ENCODE results near the gene FAM81A.
"Not testable (repeated sequence)": the region's sequence is repeated elsewhere in the genome, so short reads cannot be mapped to it uniquely, and the experiment has no call there.

The FAM81A gene

DNA sequence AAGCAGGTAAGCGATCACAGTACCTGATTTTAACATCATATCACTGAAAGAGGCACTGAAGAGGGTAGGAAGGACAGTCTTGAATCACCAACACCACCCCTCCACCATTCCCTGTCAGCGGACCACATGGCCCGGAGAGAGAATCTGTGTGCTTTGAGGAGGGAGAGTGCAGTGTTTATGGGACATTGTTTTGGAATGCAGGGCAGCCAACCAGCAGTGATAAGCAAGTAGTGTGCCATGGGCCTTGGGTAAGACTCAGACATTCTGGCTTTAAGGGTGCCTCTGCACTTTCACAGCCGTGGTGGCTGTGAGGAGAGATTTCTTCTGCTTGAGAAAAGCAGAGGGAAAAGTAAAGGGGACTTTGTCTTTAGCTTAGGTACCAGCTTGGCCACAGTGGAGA, 46.4 kb downstream of the FAM81A start:
- DNase-seq (ENCODE audit: low read depth, low spot score) = no peak

DNA sequence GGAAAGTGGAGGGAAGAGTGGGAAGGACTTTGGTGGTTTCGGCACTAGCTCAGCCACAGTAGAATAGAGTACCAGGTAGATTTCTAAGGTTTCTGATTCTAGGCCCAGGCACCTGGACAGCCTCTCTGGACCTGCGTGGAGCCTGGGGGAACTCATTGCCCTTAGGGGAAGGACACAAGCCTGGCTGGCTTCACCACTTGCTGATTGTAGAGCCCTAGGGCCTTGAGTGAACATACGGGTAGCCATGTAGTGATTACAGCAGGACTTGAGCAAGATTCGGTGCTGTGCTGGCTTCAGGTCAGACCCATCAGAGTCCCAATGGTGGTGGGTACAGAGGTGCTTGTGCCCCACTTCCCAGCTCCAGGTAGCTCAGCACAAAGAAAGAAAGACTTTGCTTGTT, 47.0 kb downstream of the FAM81A start:
- no peak for DNase-seq (ENCODE audit: low read depth, low spot score)

DNA sequence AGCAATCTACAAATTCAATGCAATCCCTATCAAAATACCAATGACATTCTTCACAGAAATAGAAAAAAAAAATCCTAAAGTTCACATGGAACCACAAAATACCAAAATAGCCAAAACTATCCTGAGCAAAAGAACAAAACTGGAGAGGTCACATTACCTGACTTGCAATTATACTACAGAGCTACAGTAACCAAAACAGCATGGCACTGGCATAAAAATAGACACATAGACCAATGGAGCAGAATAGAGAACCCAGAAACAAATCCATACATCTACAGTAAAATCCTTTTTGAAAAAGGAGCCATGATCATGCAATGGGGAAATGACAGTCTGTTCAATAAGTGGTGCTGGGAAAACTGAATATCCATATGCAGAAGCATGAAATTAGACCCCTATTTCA, 51.5 kb downstream of the FAM81A start:
- not testable (repeated sequence) for DNase-seq (ENCODE audit: low read depth, low spot score)

- DNase-seq (ENCODE audit: low read depth, low spot score) = peak; percentile 20
These were observed 53.1 kb downstream of the FAM81A start for GRCh38 chr15:59491062-59491461.

GRCh38 chr15:59492389-59493377, 54.7 kb downstream of the FAM81A start:
- peak; percentile 87 for DNase-seq (ENCODE audit: low read depth, low spot score)

DNA sequence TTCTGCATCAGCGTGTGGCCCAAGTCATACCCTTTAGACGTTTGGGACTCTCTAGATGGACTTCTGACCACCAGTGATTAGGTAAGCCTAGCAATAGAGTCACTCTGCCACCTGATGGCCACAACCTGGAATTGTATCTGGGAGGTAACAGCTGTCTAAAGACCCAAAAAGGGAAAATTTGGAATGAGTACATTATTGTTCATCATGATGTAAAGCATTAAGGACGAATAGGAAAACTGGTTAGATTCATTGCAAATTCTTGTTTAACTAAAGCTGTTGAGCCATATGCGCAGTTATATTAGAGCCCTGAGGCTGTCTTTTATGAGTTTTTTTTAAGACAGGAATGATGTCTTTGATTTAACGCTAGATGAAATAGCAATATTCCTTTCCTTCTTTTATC, 63.6 kb downstream of the FAM81A start:
- peak; percentile 67 for DNase-seq (ENCODE audit: low read depth, low spot score)

DNA sequence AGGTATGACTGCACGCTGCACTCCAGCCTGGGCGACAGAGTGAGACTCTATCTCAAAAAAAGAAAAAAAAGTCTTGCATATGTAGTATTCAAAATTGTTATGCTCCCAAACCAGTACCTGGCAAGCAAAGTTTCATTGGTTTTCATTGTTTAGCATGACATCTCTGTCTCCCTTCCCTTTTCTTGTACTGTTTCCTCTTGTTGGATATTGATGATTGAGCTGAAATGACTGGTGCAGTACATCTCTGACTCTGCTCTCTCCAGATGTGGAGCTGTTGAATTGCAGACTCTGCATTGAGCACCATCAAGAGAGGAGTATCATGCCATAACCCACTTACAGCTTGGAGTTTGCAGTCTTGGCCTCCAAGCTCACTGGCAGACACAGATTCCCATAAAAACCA, 77.2 kb downstream of the FAM81A start:
- DNase-seq (ENCODE audit: low read depth, low spot score) = no peak

DNA sequence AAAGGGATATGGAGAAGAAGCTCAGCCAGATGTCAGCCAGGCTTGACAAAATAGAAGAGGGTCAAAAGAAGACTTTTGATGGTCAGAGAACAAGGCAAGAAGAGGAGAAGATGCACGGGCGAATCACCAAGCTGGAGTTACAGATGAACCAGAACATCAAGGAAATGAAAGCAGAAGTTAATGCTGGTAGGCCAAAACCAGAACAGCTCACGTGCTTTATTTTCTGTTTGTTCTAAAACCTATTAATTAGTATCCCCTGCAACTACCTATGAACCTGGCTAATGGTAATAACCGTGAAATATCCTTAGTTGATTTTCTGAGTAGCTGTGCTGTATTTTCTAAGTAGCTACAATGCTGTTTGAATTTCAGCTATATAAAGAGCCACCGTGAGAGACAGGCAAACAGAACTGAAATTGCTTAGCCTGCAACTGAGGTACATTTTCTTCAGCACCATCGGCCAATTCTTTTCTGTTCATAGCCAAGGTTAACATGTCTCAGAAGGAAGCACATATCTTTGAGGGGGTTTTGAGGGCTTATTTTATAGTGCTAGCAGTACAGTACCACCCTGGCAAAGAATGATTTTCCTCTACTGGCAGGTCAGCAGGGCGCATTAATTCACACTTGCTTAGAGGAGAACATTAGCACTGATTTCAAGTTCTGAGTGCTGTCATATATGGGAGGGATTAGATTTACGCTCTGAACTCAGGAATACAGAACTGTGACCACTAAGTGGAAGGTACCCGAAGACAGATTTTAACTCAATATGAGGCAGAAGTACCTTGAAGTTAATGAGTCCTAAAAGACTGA, 78.9 kb downstream of the FAM81A start:
- DNase-seq (ENCODE audit: low read depth, low spot score) = no peak

DNA sequence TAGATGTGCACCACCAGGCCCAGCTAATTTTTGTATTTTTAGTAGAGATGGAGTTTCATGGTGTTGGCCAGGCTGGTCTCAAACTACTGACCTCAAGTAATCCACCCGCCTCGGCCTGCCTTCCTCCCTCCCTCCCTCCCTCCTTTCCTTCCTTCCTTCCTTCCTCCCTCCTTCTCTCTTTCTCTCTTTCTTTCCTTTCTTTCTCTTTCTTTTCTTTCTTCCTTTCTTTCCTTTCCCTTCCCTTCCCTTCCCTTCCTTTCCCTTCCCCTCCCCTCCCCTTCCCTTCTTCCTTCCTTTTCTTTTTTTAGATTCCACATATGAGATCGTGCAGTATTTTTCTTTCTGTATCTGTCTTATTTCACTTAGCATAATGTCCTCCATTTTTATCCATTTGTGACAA, 81.3 kb downstream of the FAM81A start:
- no peak for DNase-seq (ENCODE audit: low read depth, low spot score)

GRCh38 chr15:59521443-59521842, 83.5 kb downstream of the FAM81A start:
- no peak for DNase-seq (ENCODE audit: low read depth, low spot score)

- no peak for DNase-seq (ENCODE audit: low read depth, low spot score)
These were observed 85.0 kb downstream of the FAM81A start for GRCh38 chr15:59522988-59523461.

GRCh38 chr15:59523702-59524101, 85.7 kb downstream of the FAM81A start:
- DNase-seq (ENCODE audit: low read depth, low spot score) = no peak

GRCh38 chr15:59524331-59524731, 86.3 kb downstream of the FAM81A start:
- DNase-seq (ENCODE audit: low read depth, low spot score) = no peak

GRCh38 chr15:59526466-59526865, 88.5 kb downstream of the FAM81A start:
- DNase-seq (ENCODE audit: low read depth, low spot score) = not testable (repeated sequence)

DNA sequence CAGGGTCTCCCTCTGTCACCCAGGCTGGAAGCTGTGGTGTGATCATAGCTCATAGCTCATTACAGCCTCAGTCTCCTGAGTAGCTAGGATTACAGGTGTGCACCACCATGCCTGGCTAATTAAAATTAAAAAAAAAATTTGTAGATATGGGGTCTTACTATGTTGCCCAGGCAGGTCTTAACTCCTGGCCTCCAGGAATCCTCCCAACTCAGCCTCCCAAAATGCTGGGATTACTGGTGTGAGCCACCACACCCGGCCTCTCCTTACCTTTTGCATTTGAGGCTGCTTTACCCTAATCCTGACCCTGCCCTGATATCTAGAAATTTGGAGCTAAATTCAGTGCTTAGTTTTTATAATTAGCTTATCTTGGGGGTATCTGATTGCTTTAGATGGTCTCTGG, 90.4 kb downstream of the FAM81A start:
- DNase-seq (ENCODE audit: low read depth, low spot score) = no peak

- DNase-seq (ENCODE audit: low read depth, low spot score) = peak; percentile 93
These were observed 91.0 kb downstream of the FAM81A start for GRCh38 chr15:59528961-59529402.

DNA sequence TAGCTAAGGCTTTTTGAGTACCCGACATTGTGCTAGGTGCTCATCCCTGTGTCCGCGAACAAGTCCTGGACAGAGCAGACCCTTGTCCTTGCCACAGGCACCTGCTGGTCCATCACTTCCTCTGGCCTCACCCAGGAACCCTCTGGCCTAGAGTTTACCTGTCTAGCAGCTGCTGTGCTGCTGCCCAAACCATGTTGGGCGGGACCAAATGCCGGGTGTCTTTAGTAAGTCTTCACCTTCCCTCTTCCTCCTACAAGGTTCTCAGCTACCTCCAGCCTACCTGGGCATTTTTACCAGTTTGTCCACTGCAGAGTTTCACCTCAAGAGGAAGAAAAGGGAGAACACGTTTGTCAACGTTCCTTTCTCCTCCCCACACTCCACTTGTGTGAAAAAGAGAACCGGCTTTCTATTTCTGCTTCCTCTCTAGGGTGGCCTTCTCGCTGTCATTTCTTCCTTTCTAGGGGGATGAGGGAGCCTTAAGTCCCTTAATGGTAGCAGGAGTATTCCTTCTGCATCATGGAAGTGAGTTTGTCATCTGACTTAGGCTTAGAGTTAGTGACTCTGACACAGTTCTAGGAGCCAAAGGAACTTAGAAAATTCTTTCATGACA, 93.2 kb downstream of the FAM81A start:
- DNase-seq (ENCODE audit: low read depth, low spot score) = no peak

DNA sequence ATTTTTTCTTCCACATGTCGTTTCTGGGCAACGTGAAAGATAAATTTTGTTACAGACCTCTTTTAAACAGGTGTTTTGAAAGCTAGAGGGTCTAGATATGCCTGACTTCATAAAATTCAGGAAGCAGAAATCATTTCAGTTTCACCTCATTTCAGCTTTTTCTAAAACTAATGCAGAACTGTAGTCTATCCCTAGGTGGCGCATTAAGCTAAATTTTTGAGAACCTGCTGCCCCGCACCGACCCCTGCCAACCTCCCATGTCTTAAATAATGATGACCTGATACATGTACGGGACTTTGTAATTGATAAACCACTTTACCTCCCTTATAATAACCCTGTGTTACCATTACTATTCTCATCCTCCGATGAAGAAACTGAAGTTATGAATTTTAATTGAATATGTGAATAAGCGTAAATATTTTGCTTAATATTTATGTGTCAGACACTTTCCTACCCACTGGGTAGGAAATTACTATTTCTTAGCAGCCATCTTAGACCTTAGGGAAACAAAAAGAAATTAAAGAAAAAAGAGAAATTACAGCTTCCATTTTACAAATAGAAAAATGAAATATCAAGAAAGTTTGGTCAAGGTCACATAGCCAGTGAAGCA, 94.9 kb downstream of the FAM81A start:
- peak; percentile 59 for DNase-seq (ENCODE audit: low read depth, low spot score)

DNA sequence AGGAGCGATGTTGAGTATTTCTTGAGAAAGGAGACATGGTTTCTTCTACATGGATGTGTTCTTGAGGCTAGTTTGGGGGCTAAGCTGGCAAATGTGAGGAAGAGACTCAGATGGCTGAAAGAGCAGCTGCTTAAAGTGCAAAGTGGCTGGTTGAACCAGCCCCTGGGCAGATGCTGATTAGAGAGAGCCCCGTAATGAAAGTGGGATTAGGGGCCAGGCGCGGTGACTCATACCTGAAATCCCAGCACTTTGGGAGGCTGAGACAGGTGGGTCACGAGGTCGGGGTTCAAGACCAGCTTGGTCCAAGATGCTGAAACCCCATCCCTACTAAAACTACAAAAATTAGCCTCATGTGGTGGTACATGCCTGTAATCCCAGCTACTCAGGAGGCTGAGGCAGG, 98.6 kb downstream of the FAM81A start:
- no peak for DNase-seq (ENCODE audit: low read depth, low spot score)

- DNase-seq (ENCODE audit: low read depth, low spot score) = no peak
These were observed 99.4 kb downstream of the FAM81A start for GRCh38 chr15:59537403-59537802.

GRCh38 chr15:59538494-59538893, 100.5 kb downstream of the FAM81A start:
- no peak for DNase-seq (ENCODE audit: low read depth, low spot score)
